Esophagus squamous epithelium (tissue), 4 donors: ENCODE data around the gene DMKN.

Experiments
- CTCF ChIP-seq, 6 experiments: fragments of 450-650 bp in 4 of 6; fragments of 200-600 bp in 2 of 6; sonication (generic) in 2 of 6; IDR thresholded peaks; one replicate each; pipeline ENCODE4 v1.5.1; 2016 to 2019; ENCODE audit warnings: antibody characterized with exemption in 6 of 6, mild to moderate bottlenecking in 4 of 6, moderate library complexity in 4 of 6
- POLR2A ChIP-seq, 4 donors: fragments of 450-650 bp; IDR thresholded peaks; one replicate each; pipeline ENCODE4 v1.6.1; 2017; ENCODE audit warnings: antibody characterized with exemption in 4 of 4, mild to moderate bottlenecking in 4 of 4, moderate library complexity in 3 of 4

GRCh38 chr19:35486268-35486708, 27.2 kb downstream of the DMKN start:
- TF ChIP-seq CTCF (IDR thresholded peaks at IDR 0.05) (no peak), POLR2A (IDR thresholded peaks at IDR 0.05) (no peak)
